GM23248 (cell line): Measurements from ENCODE around the gene GPT2. TPM values are rescaled to one million over a fixed set of nuclear protein-coding genes. Genes with fewer than 3 reads are reported as not detected.

Experiments
- DNase-seq: peaks from one replicate; pipeline ENCODE4 v3.0.0-alpha.2; 2015
- H2AFZ ChIP-seq: fragments of 200-600 bp; sonication (generic); 2 replicates; pipeline ENCODE4 v1.6.1; 2016; ENCODE audit warnings: antibody characterized with exemption
- H3F3A ChIP-seq: fragments of 200-600 bp; sonication (generic); 2 replicates; pipeline ENCODE4 v1.6.1; 2016; ENCODE audit warnings: mild to moderate bottlenecking, antibody characterized with exemption, mixed run types; ENCODE audit not compliant: insufficient read depth
- H3K27ac ChIP-seq: fragments of 200-600 bp; sonication (generic); 2 replicates; pipeline ENCODE4 v1.5.1; 2016; ENCODE audit warnings: mild to moderate bottlenecking
- H3K27me3 ChIP-seq: fragments of 200-600 bp; sonication (generic); replicated peaks from 2 replicates; pipeline ENCODE4 v1.6.1; 2016; ENCODE audit warnings: mild to moderate bottlenecking; ENCODE audit not compliant: insufficient read depth
- H3K36me3 ChIP-seq: fragments of 200-600 bp; sonication (generic); 2 replicates; pipeline ENCODE4 v1.6.1; 2016; ENCODE audit warnings: low read depth, mild to moderate bottlenecking
- H3K4me1 ChIP-seq: fragments of 200-600 bp; sonication (generic); 2 replicates; pipeline ENCODE4 v1.6.1; 2016; ENCODE audit warnings: mild to moderate bottlenecking; ENCODE audit not compliant: insufficient read depth
- H3K4me2 ChIP-seq: fragments of 200-600 bp; sonication (generic); one replicate; pipeline ENCODE4 v1.6.1; 2016; ENCODE audit warnings: mild to moderate bottlenecking; ENCODE audit not compliant: unreplicated experiment
- H3K4me3 ChIP-seq: fragments of 200-600 bp; sonication (generic); 2 replicates; pipeline ENCODE4 v1.5.1; 2016; ENCODE audit warnings: mild to moderate bottlenecking
- H3K79me2 ChIP-seq: fragments of 200-600 bp; sonication (generic); 2 replicates; pipeline ENCODE4 v1.6.1; 2016; ENCODE audit warnings: mild to moderate bottlenecking; ENCODE audit not compliant: insufficient read depth
- H3K9ac ChIP-seq: fragments of 200-600 bp; sonication (generic); 2 replicates; pipeline ENCODE4 v1.6.1; 2016; ENCODE audit warnings: mild to moderate bottlenecking
- H3K9me2 ChIP-seq: fragments of 200-600 bp; sonication (generic); 2 replicates; pipeline ENCODE4 v1.6.1; 2016; ENCODE audit warnings: mixed run types, mild to moderate bottlenecking, moderate library complexity; ENCODE audit not compliant: insufficient read depth
- H3K9me3 ChIP-seq: fragments of 200-600 bp; sonication (generic); one replicate; pipeline ENCODE4 v1.6.1; 2017; ENCODE audit warnings: low read depth
- H4K20me1 ChIP-seq: fragments of 200-600 bp; sonication (generic); 2 replicates; pipeline ENCODE4 v1.6.0; 2016; ENCODE audit not compliant: insufficient read depth
- EZH2 ChIP-seq: fragments of 200-600 bp; sonication (generic); IDR thresholded peaks from 2 replicates; pipeline ENCODE4 v1.6.1; 2018; ENCODE audit warnings: antibody characterized with exemption, mild to moderate bottlenecking; ENCODE audit not compliant: insufficient read depth, poor library complexity, severe bottlenecking
- EZH2phosphoT487 ChIP-seq: fragments of 200-600 bp; sonication (generic); IDR thresholded peaks from 2 replicates; pipeline ENCODE4 v1.6.1; 2018; ENCODE audit warnings: antibody characterized with exemption, moderate library complexity, mild to moderate bottlenecking, low read depth; ENCODE audit not compliant: insufficient read depth
- WGBS, 2 experiments: methylation state at CpG; one replicate each; pipeline ENCODE4 v1.1.6; 2015 to 2017; ENCODE audit warnings: low lambda C conversion rate in 2 of 2, low coverage in 1 of 2; ENCODE audit errors: missing lambda C conversion rate in 2 of 2; 5-methylcytosine and 5-hydroxymethylcytosine counted together
- in situ Hi-C: fragments of 300-500 bp; cut with MboI; formaldehyde crosslinking; loops from 2 replicates; pipeline ENCODE4 v1.15.0; 2020
- polyA plus RNA-seq: library from polyadenylated mRNA; unstranded; fragments of >200 nt; fragmentation: Nextera tagmentation; extraction: Ambion mirVana; gene quantifications from 2 replicates; pipeline ENCODE4 v1.2.1, GENCODE V29; 2016
- total RNA-seq: library from RNA; depleted of rRNA; stranded (reverse); fragments of >200 nt; shearing (Covaris generic); gene quantifications from 2 replicates; pipeline ENCODE4 v1.2.3, GENCODE V29; 2014

Gene GPT2
- total and polyA plus RNA-seq, 2 experiments from 2014 or later, result 26.9 to 33.7 TPM

GRCh38 chr16:46848768-46849764 is 35.1 kb upstream of the GPT2 start:
- in situ Hi-C loops, result no loop called here
- DNase-seq, result no peak
- Histone ChIP-seq H3K79me2 (no peaks in the 10 kb centered on the region), H3K27ac (no peak overlapping the region), H3F3A (no peaks in the 10 kb centered on the region), H2AFZ (no peak overlapping the region), H3K4me1 (no peaks in the 10 kb centered on the region), H4K20me1 (no peaks in the 10 kb centered on the region), H3K9ac (no peak overlapping the region), H3K27me3 (no peaks in the 10 kb centered on the region; the same call in 1 of the 2 replicates), H3K36me3 (no peaks in the 10 kb centered on the region), H3K4me3 (no peak overlapping the region), H3K9me3 (no peaks in the 10 kb centered on the region), H3K4me2 (no peak overlapping the region), H3K9me2 (no peaks in the 10 kb centered on the region)
- TF ChIP-seq EZH2phosphoT487, result no peak
- TF ChIP-seq EZH2, result no peak
- 59 to 64% methylated on average over 5 of the region's 5 CpGs for WGBS, 2 experiments

DNA sequence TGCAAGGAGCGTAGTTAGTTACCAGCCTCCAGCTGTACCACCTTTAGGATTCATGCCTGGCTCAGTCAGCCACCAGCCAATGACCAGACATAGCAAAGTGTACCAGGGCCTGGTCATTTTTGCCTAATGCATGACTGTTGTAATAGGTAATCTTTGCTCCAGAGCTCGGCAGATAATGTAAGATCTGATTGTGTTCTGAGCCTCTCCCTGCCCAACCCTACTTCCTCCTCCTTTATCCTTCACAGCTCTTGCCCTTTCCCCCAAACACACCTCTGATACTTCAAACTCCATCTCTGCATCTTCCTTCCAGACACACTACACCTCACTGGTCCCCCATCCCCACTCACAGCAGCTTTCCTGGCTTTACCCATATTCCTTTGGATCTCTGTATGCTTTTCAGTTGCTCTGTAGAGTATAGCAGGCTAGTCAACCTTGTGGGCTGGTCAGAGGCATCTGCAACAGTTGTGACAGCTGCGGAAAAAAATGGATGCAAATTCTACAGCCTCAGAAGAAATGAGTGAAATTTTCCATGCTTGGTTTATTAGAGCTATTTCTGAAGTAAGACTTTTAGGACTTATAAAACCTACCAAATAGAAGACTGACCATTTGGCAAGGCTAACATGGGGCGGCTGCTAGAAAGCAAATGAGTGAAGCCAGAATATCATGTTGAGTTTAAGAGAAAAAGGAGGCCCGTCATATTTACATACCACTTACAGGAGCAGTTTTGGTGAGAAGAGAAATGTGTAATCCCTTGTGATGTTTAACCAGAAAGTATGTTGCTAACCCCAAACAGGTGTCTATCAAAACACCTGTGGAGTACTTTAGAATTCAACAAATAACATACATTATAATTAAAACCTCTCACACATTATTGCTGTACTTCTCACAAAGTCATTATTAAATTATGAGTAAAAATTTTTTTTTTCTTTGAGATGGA is 33.3 kb upstream of the GPT2 start:
- no peaks in the 10 kb centered on the region for H3K36me3 ChIP-seq
- no peaks in the 10 kb centered on the region for H3K9me2 ChIP-seq
- in situ Hi-C loops, result no loop called here
- H3K4me3 ChIP-seq, result no peak overlapping the region
- no peak overlapping the region for H2AFZ ChIP-seq
- DNase-seq, result no peak
- H3K9ac ChIP-seq, result no peak overlapping the region
- no peak for TF ChIP-seq EZH2
- TF ChIP-seq EZH2phosphoT487, result no peak
- no peaks in the 10 kb centered on the region for H3K9me3 ChIP-seq
- no peaks in the 10 kb centered on the region for H3K79me2 ChIP-seq
- no peak overlapping the region for H3K4me2 ChIP-seq
- no peaks in the 10 kb centered on the region; the same call in 1 of the 2 replicates for H3K27me3 ChIP-seq
- H4K20me1 ChIP-seq, result no peaks in the 10 kb centered on the region
- H3K27ac ChIP-seq, result no peak overlapping the region
- 56 to 73% methylated on average over 5 of the region's 5 CpGs for WGBS, 2 experiments
- H3F3A ChIP-seq, result no peaks in the 10 kb centered on the region
- H3K4me1 ChIP-seq, result no peaks in the 10 kb centered on the region

GRCh38 chr16:46852130-46852529 is 32.0 kb upstream of the GPT2 start:
- in situ Hi-C loops, result no loop called here

More at GRCh38 chr16:46852130-46852529, 32.0 kb upstream of the GPT2 start:
- H3K36me3 ChIP-seq, result no peaks in the 10 kb centered on the region
- no peak overlapping the region for H3K9ac ChIP-seq
- peaks cover 1% of the 10 kb centered on the region; the same call in 1 of the 2 replicates for H3F3A ChIP-seq
- H2AFZ ChIP-seq, result no peak overlapping the region
- TF ChIP-seq EZH2phosphoT487 (no peak), EZH2 (no peak)
- no peaks in the 10 kb centered on the region; the same call in 1 of the 2 replicates for H3K27me3 ChIP-seq
- H3K9me2 ChIP-seq, result no peaks in the 10 kb centered on the region
- no peaks in the 10 kb centered on the region for H4K20me1 ChIP-seq
- H3K27ac ChIP-seq, result no peak overlapping the region
- no peak overlapping the region for H3K4me2 ChIP-seq
- H3K4me3 ChIP-seq, result no peak overlapping the region
- 62 to 65% methylated on average over 3 of the region's 3 CpGs for WGBS, 2 experiments
- no peaks in the 10 kb centered on the region for H3K79me2 ChIP-seq
- H3K9me3 ChIP-seq, result no peaks in the 10 kb centered on the region
- no peaks in the 10 kb centered on the region for H3K4me1 ChIP-seq
- no peak for DNase-seq
